LNCaP clone FGC (cell line): ENCODE results near the gene GRAMD1B.

Source experiments
- DNase-seq: peaks from one replicate; pipeline ENCODE4 v3.0.0-alpha.2; 2011; ENCODE audit warnings: low read depth
- H3K4me3 ChIP-seq: 2 replicates; pipeline ENCODE4 v1.5.1; 2011; ENCODE audit warnings: mild to moderate bottlenecking, low read depth, low read length, control low read depth
- TF ChIP-seq, protein P1 (sequence below): IDR thresholded peaks from 2 replicates; pipeline ENCODE4 v1.5.1; 2012; ENCODE audit warnings: mild to moderate bottlenecking; ENCODE audit not compliant: control insufficient read depth, insufficient read depth; ENCODE audit errors: extremely low read depth

GRAMD1B gene

DNA sequence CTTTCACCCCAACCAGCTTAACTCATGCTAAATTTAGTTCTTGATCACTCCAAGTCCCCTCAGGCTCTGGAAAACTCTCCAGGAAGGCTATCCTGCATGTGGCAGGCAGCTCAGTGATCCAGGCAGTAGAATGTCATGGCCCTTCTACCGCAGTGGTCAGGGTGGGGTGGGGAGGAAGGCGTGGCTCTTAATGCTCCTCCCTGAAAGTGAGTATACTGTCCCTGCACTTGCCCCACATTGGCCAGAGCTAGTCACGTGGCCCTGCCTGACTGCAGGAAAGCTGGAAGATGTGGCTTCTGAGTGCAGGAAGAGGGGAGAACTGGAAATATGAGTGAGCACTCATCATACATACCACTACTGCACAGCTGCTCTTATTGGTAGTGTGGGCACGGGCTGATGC is 102.1 kb downstream of the GRAMD1B start:
- DNase-seq: no peak
- TF ChIP-seq, protein P1, sequence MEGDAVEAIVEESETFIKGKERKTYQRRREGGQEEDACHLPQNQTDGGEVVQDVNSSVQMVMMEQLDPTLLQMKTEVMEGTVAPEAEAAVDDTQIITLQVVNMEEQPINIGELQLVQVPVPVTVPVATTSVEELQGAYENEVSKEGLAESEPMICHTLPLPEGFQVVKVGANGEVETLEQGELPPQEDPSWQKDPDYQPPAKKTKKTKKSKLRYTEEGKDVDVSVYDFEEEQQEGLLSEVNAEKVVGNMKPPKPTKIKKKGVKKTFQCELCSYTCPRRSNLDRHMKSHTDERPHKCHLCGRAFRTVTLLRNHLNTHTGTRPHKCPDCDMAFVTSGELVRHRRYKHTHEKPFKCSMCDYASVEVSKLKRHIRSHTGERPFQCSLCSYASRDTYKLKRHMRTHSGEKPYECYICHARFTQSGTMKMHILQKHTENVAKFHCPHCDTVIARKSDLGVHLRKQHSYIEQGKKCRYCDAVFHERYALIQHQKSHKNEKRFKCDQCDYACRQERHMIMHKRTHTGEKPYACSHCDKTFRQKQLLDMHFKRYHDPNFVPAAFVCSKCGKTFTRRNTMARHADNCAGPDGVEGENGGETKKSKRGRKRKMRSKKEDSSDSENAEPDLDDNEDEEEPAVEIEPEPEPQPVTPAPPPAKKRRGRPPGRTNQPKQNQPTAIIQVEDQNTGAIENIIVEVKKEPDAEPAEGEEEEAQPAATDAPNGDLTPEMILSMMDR: no peak
- no peak overlapping the region for H3K4me3 ChIP-seq

DNA sequence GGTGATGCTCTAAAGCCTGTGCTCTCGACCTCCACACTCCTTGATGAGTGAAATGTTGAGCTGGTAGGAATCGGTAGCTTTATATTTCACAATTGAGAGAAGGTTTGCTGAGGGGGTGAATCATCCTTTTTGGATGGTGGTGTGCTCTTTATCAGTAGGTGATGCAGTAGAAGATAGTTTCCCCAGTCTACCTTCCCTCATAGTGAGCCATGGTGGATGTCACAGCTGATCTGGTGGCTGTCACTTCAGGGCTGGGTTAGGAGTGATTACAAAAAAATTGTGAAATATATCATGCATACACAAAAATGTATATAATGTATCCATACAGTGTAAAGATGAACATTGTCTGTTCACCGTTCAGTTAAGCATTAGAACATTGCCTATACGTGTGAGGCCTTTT is 105.3 kb downstream of the GRAMD1B start:
- no peak for DNase-seq
- TF ChIP-seq, protein P1: no peak

DNA sequence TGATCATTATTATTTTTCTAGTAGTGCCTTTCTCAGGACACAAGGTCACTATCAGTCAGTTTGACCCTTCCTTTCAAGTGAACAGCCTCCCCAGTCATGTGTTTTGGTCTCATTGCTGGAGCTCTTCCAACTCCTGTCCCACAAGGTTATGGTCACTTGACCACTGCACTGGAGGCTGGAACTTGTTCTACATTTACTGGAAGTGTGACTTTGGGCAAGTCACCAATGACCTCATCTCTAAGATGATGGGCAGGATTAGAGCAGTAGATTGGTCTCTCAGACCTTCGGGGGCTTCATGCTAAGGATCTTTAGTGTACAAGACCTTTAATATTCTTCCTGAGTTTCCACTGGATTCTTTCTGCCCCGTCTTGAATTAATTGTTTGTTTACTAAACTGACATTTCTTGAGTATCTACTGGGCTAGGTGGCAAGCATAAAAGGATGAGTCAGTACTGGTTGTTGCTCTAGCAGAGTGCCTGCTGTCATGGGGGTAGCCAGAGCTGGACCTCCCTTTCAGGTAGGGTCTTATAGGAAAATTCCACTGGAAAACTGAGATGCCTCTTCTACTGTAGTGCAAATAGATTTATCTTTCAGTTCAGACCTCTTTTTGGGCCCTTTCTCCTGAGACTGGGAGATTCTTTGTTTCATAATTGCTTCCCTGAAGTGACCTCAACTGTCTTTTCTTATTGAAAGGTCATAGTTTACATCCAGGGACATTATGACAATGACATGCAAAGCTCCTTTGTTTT is 106.8 kb downstream of the GRAMD1B start:
- TF ChIP-seq, protein P1: no peak
- no peak for DNase-seq
- H3K4me3 ChIP-seq: no peak overlapping the region

More for the DNA sequence above, 105.3 kb downstream of the GRAMD1B start:
- H3K4me3 ChIP-seq: no peak overlapping the region

DNA sequence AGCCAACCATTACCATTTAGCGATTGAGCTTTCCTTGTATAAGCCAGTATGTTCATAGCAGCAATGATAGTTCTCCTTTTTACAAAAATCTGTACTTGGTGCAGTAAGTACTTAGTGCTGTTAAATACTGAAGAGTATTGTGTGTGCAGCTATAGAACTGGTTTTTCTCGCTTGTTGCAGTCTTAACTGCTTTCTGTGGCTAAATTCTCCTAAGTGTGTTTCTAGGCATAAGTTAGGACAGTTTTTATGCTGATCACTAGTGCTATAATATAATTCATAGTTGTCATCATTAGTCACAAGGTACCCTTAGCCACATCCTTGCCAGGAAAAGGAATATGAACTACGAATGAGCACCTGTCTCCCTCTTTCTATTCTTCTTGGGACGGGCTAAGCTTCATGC is 107.7 kb downstream of the GRAMD1B start:
- TF ChIP-seq, protein P1: no peak
- no peak for DNase-seq
- no peak overlapping the region for H3K4me3 ChIP-seq

DNA sequence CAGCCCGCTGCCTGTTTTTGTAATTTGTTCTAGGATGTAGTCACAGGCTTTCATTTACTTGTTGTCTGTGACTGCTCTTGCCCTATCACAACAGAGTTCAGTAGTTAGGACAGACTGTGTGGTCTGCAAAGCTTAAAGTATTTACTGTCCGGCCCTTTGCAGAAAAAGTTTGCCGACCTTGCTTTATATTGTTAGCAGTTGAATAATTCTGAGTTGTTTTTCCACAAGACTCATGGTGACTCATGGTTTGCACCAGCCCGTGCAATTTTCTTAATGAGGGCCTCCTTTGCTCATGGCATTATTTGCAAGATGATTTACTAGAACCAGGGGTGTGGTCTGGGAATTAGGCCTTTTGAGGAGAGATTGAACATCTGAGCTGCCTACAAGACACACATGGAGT is 113.7 kb downstream of the GRAMD1B start:
- H3K4me3 ChIP-seq: no peak overlapping the region
- TF ChIP-seq, protein P1: no peak
- no peak for DNase-seq

DNA sequence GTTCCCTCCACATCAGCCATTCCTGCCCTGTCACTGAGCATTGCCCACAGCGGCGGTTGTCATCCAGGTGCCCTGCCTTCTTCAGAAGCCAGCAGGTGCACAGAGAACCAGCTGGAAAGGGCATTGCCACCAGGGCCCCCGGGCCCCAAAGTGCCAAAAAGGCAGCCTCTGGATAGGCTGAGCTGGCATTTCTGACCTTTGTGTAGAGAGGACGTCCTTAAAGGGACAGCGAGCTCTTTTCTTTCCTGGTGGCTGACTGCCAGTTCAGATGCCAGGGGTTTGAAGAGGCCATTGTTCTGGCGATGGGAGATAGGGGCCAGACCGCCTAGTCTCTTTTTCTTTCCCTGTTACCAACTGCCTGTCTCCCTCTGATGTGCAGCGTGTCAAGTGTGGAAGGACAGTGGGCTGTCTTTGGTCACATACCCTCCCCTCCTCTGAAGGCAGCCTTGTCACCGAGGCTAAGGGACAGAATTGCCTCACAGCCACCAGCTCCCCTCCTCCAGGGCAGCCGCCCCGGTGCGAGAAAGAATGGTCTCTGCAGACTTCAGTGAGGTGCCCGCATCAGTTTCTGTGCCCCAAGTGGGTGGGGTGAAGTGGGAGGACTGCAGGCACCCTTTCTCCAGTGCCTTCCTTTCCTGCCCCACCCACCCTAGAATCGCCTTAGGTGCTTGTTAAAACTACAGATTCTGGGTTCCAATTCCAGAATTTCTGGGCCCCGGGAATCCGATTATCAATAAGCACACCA is 114.7 kb downstream of the GRAMD1B start:
- H3K4me3 ChIP-seq: no peak overlapping the region
- TF ChIP-seq, protein P1: no peak
- DNase-seq: no peak
